DMS114 treated with DMSO at 0.1 percent for 48 hours (cell line): ENCODE data around the gene OR5B3.
"Not testable (repeated sequence)": the region's sequence is repeated elsewhere in the genome, so short reads cannot be mapped to it uniquely, and the experiment has no call there.

Experiments used
- DNase-seq: peaks from one replicate; lab custom pipeline; 2025; ENCODE audit not compliant: unreplicated experiment; lab: John Stamatoyannopoulos, UW

OR5B3 gene

DNA sequence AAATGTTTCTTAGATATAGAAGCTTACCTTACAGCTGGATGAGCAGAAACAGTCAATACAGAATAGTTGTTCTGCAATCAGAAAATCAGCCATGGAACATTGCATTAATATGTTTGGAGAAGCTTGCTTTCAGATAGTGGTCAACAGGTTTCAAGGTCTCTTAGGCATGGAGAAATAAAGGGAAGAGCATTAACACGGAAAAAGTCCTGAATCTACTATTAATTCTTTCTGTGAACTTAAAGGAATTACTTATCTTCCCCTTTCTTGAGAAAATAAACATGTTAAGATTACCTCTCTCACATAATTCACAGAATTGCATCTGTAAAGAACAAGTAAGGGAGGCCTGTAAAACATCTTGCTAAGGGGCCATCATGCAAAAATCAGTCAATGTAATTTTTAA, at the start of gene OR5B3:
Gene OR5B3, minus strand, starts transcription at position 101 of the 400 bp plus-strand sequence. CDS start 3,465 bp downstream, outside the sequence.
- DNase-seq, result no peak

DNA sequence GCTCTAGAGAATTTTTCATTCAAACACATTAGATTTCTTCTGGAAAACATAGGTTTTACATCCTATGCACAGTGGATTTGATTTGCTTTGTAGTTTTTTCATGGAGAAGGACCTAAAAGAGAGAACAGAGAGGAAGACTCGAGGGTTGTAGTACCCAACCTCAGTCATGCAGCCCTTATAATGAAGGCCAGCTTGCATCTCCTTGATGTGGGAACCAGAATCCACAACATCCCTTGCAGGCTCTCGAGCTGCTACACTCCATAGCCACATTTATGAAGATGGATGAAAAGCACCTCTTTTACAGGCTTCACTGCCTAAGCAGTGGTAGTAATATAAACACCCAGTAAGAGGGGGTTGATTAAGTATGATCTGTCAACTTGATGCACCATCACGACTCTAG, 44.9 kb upstream of the OR5B3 start:
- no peak for DNase-seq

- no peak for DNase-seq
Observed at GRCh38 chr11:58446294-58446693, 39.6 kb upstream of the OR5B3 start.

GRCh38 chr11:58444300-58444699, 37.6 kb upstream of the OR5B3 start:
- DNase-seq, result no peak

DNA sequence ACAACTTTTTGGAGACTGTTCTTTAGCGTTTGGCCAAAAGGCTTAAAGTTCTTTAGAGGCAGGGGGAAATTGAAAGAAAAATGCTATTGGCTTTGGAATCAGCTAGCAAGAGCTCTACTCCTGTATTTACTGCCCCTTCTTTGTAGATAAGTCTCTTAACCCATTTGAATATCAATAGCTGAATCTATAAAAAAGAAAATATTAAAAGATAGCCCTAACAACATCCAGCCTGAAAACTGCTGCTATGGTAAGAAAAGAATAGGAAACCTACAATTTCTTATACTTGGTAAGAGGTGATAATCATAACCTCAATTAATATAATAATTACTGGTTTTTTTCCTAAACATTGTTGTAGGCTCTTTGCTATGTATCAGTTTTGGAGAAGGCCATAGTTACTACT, 35.5 kb upstream of the OR5B3 start, which contains the start of gene OR5B12:
Gene OR5B12, minus strand, starts transcription at position 101 of the 400 bp plus-strand sequence. CDS start 2,085 bp downstream, outside the sequence.
- DNase-seq, result no peak

- DNase-seq, result no peak
Observed at GRCh38 chr11:58438486-58438885, 31.8 kb upstream of the OR5B3 start.

GRCh38 chr11:58434217-58434616, 27.5 kb upstream of the OR5B3 start:
- no peak for DNase-seq

DNA sequence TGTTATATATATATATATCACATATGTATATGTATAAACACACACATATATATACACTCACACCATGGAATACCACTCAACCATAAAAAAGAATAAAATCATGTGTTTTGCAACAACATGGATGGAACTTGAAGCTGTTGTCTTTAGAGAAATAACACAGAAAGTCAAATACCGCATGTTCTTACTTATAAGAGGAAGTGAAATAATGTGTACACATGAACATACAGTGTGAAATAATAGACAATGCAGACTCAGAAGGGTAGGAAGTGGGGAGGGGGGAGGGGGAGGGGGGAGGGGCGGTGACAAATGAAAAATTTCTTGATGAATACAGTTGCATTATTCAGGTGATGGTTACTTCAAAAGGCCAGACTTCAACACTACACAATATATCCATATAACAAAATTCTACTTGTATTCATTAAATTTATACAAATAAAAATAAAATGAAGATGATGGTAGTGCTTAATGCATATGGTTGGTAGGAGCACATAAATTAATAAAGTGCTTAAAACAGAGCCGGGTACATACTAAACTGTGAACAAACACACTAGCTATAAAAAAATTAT, 27.0 kb upstream of the OR5B3 start:
- no peak for DNase-seq

DNA sequence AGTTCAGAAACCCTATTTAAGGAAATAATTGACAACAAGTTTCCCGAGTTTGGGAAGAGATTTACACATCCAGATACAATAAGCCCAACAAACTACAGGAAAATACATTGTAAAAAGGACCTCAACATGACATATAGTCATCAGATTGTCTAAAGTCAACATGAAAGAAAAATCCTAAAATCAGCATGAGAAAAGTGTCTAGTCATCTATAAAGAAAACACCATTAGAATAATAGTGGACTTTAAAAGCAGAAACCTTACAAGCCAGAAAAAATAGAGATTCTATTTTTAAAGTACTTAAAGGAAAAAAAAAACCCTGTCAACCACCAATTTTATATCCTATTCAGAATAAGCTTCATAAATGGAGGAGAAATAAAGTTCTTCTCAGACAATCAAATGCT, 22.6 kb upstream of the OR5B3 start:
- no peak for DNase-seq

DNA sequence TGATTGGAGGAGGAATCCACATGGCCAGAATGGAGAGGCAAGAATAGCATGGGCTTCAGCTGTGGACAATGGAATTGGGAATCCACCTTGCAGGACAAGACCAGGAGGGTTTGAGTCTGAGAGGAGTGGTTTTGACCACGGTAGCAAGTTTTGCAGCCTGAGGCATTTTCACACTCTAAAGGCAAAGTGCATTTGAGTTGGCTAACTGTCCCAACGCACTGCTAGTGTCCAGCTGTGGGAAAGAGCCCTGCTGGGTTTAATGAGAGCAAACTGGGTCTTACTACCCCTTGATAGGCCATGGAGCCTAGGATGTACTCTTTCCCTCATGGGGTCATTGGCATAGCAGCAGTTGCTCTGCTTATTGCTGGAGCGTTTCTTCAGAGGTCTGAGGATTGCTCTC, 21.3 kb upstream of the OR5B3 start, which contains the start of gene OR5B2:
Gene OR5B2, minus strand, starts transcription at position 101 of the 400 bp plus-strand sequence. CDS start 4,860 bp downstream, outside the sequence.
- DNase-seq, result no peak

GRCh38 chr11:58399622-58400021, 7.1 kb downstream of the OR5B3 start:
- DNase-seq, result not testable (repeated sequence)

DNA sequence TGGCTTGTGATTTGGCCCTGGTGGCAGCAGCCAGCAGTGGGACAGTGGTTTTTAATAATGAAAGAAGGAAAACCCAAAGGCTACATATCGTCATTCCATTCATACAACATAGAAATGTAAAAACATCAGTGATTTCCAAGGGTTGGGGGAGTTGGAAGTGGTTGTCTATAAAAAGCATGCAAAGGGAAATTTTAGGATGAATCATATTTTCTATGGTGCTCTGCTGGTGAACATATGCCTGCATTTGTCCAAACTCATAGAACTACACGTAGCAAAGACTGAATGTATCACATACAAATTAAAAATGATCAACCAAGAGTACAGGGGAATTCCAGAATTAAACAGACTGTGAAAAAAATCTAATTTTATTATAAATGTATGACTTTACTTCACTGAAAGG, 11.1 kb downstream of the OR5B3 start:
- no peak for DNase-seq

GRCh38 chr11:58394195-58394594, 12.5 kb downstream of the OR5B3 start:
- no peak for DNase-seq

DNA sequence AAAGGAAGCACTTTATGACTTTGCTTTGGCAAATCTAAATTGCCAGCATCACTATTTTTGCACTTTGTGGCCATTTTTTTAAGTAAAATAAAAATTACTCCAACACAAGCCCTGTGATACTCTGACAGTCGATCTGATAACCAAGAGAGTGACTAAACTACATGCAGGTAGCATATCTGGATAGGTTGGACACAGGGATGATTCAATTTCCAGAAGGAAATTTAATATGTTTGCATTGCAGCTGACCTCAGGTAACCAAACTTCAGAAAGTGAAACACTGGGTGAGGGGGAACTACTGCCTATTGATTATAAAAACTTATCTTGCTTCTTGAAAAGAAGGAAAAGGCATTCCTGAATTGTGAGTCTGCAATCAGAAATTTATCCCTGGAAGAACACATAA, 13.9 kb downstream of the OR5B3 start:
- no peak for DNase-seq

- no peak for DNase-seq
Observed at GRCh38 chr11:58391879-58392278, 14.8 kb downstream of the OR5B3 start.

- DNase-seq, result no peak
Observed at GRCh38 chr11:58390551-58391063, 16.1 kb downstream of the OR5B3 start.

DNA sequence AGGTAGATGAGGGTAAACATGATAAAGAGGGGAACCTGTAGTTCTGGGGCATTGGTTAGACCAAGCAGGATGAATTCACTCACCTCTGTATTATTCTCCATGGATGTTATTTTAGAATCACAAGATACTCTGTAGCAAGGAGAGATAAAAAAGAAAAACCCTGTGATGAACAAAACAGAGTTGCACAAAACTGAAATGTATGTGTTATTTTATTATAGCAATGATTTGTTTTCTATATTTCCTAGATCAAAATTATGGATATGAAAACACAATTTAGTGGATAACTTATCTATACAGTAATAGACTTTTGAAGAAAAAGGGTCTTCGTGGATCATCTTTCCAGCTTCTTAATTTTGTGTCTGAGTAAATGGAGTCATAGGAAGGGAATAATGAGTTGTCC, 47.7 kb downstream of the OR5B3 start, which contains the start of gene OR5B17:
Gene OR5B17, minus strand, starts transcription at position 101 of the 400 bp plus-strand sequence. Its CDS starts 0 bp downstream, at position 101.
- DNase-seq, result no peak

DNA sequence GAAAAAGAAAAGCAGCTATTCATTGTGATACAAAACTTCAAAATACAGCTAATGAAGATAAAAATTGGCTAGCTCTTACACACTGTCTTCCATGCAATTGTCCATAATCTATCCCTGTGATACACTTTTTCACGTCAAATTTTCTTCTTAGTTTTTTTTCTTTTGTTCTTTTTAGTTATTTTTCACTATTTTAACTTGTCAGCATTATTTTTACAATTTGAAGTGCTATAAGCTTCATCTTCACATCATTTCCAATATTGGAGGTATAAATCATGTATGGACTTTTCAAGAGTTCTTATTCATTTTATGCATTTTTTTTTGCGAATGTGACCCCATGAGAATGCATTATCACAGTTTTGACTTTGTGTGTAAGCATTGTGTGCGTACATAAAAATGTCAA, 51.9 kb downstream of the OR5B3 start:
- DNase-seq, result no peak
